ENCODE data around the gene SRP14. TPM values are rescaled to one million over a fixed set of nuclear protein-coding genes. Genes with fewer than 3 reads are reported as not detected.
"Not testable (repeated sequence)": the region's sequence is repeated elsewhere in the genome, so short reads cannot be mapped to it uniquely, and the experiment has no call there.

Gene SRP14
- total and polyA plus RNA-seq, 4 donors, result 136 to 421 (median 272) TPM

- H3K36me3 ChIP-seq (ENCODE audit: control insufficient read depth in 4 of 4, insufficient read depth in 4 of 4, low read length in 4 of 4), result peaks cover 15 to 28% (median 24%) of the 10 kb centered on the region in 4 donors
- DNase-seq (no peak), ATAC-seq (ENCODE audit: insufficient read depth, low FRiP score) (no peak)
- no peaks in the 10 kb centered on the region for H3K27me3 ChIP-seq (ENCODE audit: control insufficient read depth in 3 of 3, insufficient read depth in 3 of 3, low read length in 2 of 3)
- 99 to 100% methylated on average over 1 of the region's 1 CpG for WGBS, 2 donors
- no peak overlapping the region for H3K9ac ChIP-seq (ENCODE audit: insufficient read depth in 1 of 2, low read length in 2 of 2)
- no peak overlapping the region for H3K4me3 ChIP-seq
- no peaks in the 10 kb centered on the region for H3K9me3 ChIP-seq (ENCODE audit: control insufficient read depth in 4 of 4, insufficient read depth in 3 of 4, low read length in 3 of 4)
- TF ChIP-seq CTCF (IDR thresholded peaks at IDR 0.05; ENCODE audit: control extremely low read depth, extremely low read depth), result no peak
- no peaks in the 10 kb centered on the region for H3K4me1 ChIP-seq (ENCODE audit: control insufficient read depth in 5 of 5, insufficient read depth in 5 of 5, low read length in 5 of 5)
- H3K27ac ChIP-seq (ENCODE audit: low read depth in 1 of 2, low read length in 1 of 2), result no peak overlapping the region
These were observed 42.0 kb downstream of the SRP14 start for GRCh38 chr15:39997031-39997430.

GRCh38 chr15:39996228-39996627 lies 42.8 kb downstream of the SRP14 start:
- not testable (repeated sequence) for H3K27ac ChIP-seq (ENCODE audit: low read depth in 1 of 2, low read length in 1 of 2); H3K4me3 ChIP-seq; H3K4me1 ChIP-seq (ENCODE audit: control insufficient read depth in 5 of 5, insufficient read depth in 5 of 5, low read length in 5 of 5); ATAC-seq (ENCODE audit: insufficient read depth, low FRiP score); DNase-seq; H3K9ac ChIP-seq (ENCODE audit: insufficient read depth in 1 of 2, low read length in 2 of 2); H3K9me3 ChIP-seq (ENCODE audit: control insufficient read depth in 4 of 4, insufficient read depth in 3 of 4, low read length in 3 of 4); H3K27me3 ChIP-seq (ENCODE audit: control insufficient read depth in 3 of 3, insufficient read depth in 3 of 3, low read length in 2 of 3)
- WGBS, 2 donors, result 95 to 98% methylated on average over 2 of the region's 2 CpGs
- peaks cover 14 to 28% (median 26%) of the 10 kb centered on the region in 4 donors for H3K36me3 ChIP-seq (ENCODE audit: control insufficient read depth in 4 of 4, insufficient read depth in 4 of 4, low read length in 4 of 4)

DNA sequence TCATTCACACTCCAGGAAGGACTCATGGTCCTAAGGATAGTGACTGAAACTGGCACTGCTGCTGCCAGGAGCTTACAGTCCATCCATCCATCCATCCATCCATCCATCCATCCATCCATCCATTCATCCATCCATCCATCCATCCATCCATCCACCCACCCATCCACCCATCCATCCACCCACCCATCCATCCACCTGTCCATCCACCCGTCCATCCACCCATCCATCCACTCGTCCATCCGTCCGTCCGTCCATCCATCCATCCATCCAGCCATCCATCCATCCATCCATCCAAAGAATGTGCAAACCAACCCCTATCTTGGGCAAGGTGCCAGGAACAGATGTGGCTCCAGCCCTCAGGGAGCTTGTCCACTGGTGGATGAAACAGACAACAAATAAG lies 46.0 kb downstream of the SRP14 start:
- not testable (repeated sequence) for H3K4me3 ChIP-seq; H3K4me1 ChIP-seq (ENCODE audit: control insufficient read depth in 5 of 5, insufficient read depth in 5 of 5, low read length in 5 of 5); DNase-seq; H3K27me3 ChIP-seq (ENCODE audit: control insufficient read depth in 3 of 3, insufficient read depth in 3 of 3, low read length in 2 of 3); ATAC-seq (ENCODE audit: insufficient read depth, low FRiP score); H3K9me3 ChIP-seq (ENCODE audit: control insufficient read depth in 4 of 4, insufficient read depth in 3 of 4, low read length in 3 of 4); H3K27ac ChIP-seq (ENCODE audit: low read depth in 1 of 2, low read length in 1 of 2); H3K9ac ChIP-seq (ENCODE audit: insufficient read depth in 1 of 2, low read length in 2 of 2)
- WGBS, 2 donors, result 94 to 95% methylated on average over 5 of the region's 5 CpGs
- peaks cover 24 to 35% (median 30%) of the 10 kb centered on the region in 4 donors for H3K36me3 ChIP-seq (ENCODE audit: control insufficient read depth in 4 of 4, insufficient read depth in 4 of 4, low read length in 4 of 4)

DNA sequence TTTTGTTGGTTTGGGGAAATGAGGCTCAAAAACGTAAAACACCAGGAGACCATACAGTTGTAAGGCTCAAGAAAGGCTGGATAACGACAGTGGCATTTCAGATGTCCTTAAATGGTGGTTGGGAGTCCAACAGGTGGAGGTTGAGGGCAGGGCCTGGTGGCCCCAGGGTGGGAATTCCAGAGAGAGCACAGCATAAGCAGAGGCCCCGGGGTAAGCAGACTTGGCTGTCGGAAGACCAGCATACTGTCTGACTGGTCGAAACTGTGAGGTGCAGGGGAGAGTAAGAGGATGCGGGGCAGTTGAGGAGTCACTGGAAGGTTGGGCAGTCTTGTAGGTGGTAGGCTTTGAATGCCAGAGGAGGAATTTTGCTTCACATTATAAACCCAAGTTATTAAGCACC lies 48.3 kb downstream of the SRP14 start:
- Histone ChIP-seq H3K36me3 (ENCODE audit: control insufficient read depth in 4 of 4, insufficient read depth in 4 of 4, low read length in 4 of 4) (peaks cover 25 to 43% (median 33%) of the 10 kb centered on the region in 4 donors), H3K4me1 (ENCODE audit: control insufficient read depth in 5 of 5, insufficient read depth in 5 of 5, low read length in 5 of 5) (no peaks in the 10 kb centered on the region)
- no peak for ATAC-seq (ENCODE audit: insufficient read depth, low FRiP score)

More for the DNA sequence above, 48.3 kb downstream of the SRP14 start:
- Histone ChIP-seq H3K4me3 (no peak overlapping the region), H3K9ac (ENCODE audit: insufficient read depth in 1 of 2, low read length in 2 of 2) (no peak overlapping the region), H3K27ac (ENCODE audit: low read depth in 1 of 2, low read length in 1 of 2) (no peak overlapping the region), H3K27me3 (ENCODE audit: control insufficient read depth in 3 of 3, insufficient read depth in 3 of 3, low read length in 2 of 3) (no peaks in the 10 kb centered on the region), H3K9me3 (ENCODE audit: control insufficient read depth in 4 of 4, insufficient read depth in 3 of 4, low read length in 3 of 4) (no peaks in the 10 kb centered on the region)
- TF ChIP-seq CTCF (IDR thresholded peaks at IDR 0.05; ENCODE audit: control extremely low read depth, extremely low read depth), result no peak
- WGBS, 2 donors, result 81 to 96% methylated on average over 6 of the region's 6 CpGs
- no peak for DNase-seq

All from lung (tissue), 12 donors.